NCI-H2107 treated with DMSO at 0.1 percent for 48 hours (cell line): ENCODE data around the gene TMEM184A.
"Not testable (repeated sequence)": the region's sequence is repeated elsewhere in the genome, so short reads cannot be mapped to it uniquely, and the experiment has no call there.

Experiments used
- DNase-seq: peaks from one replicate; lab custom pipeline; 2025; ENCODE audit not compliant: unreplicated experiment; lab: John Stamatoyannopoulos, UW

Gene TMEM184A

DNA sequence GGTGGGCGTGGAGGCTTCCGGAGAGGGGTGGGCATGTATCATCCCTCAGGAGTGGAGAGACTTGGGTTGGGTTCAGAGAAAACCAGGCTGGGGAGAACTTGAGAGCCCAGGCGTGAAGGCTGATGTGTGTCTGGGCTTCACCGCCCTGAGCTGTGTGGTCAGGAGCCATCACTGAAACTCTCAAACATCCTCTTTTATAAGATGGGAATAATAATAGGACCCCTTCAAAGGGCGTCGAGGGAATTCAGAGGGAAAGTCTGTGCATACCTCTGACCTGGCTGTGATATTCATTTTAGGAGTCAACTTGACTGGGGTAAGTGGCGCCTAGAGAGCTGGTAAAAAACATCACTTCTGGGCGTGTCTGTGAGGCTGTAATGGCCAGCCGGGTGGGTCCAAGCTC is 34.9 kb upstream of the TMEM184A start:
- DNase-seq, result no peak

DNA sequence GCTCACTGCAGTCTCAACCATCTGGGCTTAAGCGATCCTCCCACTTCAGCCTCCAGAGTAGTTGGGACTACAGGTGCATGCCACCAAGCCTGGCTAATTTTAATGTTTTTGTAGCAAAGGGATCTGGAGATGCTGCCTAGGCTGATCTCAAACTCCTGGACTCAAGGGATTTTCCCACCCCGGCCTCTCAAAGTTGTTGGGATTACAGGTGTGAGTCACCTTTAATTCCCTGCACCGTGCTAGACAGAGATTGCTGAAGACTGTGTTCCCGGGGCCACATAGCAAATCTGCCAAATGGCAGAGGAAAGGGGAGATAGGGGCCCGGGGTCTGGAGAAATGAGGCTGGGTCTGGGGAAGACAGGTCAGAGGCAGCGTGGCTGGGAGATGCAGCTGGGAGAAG is 34.5 kb upstream of the TMEM184A start:
- no peak for DNase-seq

- DNase-seq, result no peak
Observed at GRCh38 chr7:1588978-1589377, 33.0 kb upstream of the TMEM184A start.

GRCh38 chr7:1587738-1588137 is 31.7 kb upstream of the TMEM184A start:
- DNase-seq, result no peak

DNA sequence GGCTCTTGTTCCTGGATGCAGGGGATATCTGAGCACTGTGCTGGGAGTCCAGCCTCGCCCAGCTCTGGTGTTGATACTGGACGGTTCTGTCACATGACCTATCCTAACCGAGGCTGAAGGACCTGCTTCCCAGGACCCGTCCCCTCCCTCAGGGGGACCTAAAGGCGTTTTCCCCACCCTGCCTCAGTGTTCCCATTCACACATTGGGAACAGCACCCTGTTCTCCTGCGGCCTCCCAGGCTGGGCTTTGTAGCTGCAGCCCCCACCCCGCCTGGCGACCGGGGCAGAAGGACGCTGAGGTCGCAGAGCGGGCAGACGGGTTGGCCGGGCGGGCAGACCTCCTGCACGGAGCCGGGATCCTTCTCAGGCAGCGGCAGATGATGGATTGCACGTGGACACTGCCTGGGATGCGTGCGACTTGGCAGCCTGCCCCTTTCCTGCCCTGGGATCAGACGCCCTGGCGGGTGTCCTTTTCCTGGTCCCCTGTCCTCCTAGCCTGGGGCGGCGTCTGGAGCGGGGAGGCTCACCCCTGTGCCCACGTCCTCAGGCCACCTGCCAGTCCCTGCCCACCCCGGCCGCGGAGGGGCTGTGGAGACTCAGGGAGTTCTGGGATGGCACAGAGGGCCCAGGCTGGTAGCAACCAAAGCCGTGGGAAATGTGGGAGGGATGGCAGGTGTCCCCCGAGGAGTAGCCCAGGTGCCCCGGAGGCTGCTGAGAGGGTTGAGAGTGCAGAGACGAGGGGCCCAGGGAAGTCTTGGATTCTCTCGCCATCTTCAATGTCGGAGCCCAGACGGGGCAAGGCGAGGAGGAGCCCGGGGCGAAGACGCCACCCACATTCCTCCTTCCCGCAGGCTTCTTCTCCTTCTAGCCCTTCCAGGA is 31.1 kb upstream of the TMEM184A start:
- DNase-seq, result no peak

DNA sequence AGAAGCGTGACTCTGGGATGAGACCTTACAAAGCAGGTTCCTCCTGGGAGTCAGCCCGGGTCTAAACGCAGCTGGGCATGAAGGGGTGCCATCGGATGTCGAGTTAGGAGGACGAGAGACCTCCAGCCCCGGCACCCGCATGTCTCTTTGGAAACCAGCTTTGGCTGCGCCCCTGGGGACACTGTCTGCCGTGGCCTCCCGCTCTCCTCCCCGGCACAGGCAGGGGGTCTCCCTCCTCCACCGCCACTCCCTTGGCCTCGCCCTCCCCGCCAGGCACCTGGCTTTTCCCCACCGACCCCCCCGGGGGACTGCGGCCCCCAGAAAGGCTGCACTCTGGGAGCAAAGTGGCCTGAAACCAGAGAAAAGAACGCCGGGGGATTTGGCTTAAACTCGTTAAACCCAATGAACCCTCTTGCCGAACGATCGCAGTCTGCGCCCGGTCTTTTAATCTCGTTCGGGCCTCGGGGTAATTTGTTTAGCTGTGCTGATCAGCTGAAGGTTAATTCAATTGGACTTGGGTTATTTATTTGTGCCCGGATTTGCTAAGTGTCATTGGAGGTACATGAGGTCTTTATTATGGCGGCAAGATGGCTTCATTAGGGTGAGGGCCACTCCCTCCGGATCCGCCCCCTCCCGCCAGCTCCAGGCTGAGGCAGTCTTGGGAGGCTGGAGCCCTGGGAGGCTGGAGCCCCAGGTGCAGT is 30.3 kb upstream of the TMEM184A start:
- no peak for DNase-seq

DNA sequence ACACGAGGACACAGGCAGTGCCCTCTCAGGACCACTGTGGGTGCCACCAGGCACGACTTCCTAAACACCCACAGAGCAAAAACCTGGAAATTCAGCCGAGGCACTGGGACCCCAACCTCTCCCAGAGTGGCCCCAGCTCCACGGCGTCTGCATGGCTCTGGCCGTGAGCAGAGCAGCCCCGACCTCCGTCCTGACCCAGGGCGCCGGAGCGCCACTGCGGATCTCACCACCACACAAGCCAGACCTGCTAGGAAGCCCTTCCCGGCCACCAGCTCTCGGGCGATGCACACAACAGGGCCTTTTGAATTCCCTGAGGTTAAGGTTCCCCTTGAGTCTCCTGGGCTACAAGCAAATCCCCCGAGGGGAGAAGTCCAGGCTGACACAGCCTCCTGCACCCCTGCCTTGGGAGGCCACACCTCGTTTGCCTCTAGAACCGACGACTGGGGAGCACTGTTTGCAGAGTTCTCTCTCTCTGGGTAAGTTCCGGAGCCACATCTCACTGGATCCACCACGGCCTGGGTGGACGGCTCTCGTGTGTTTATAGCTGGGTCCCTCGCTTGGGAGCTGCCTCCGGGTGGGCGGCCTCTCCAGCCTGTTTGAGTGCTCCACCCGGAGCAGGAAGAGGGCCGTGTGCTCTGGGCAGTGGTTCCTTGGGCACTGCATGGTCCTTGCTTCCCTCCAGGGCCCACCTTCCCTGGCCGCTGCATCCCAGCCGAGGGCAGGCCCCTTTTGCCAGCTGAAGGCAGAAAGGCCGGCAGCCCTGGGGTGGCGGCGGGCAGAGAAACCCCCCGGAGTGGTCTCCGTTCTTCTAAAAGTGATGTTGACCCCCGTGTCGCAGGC is 29.4 kb upstream of the TMEM184A start:
- no peak for DNase-seq

GRCh38 chr7:1584700-1585099 is 28.7 kb upstream of the TMEM184A start:
- no peak for DNase-seq

DNA sequence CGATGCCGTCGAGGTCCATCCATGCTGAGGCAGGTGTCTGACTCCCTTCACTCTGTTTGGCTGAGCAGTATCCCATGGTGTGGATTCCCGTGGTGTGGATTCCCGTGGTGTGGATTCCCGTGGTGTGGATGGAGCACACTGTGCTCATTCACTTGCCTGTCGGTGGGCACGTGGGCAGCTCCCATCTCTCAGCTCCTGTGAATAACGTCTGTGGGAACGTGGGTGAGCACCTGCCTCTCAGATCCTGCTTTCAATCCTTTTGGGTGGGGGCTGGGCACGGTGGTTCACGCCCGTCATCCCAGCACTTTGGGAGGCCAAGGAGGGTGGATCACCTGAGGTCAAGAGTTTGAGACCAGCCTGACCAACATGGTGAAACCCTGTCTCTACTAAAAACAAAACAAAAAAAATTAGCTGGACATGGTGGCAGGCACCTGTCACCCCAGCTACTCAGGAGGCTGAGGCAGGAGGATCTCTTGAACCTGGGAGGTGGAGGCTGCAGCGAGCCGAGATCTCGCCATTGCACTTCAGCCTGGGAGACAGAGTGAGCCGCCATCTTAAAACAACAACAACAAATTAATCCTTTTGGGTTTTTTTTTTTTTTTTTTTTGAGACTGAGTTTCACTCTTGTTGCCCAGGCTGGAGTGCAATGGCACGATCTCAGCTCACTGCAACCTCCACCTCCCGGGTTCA is 27.4 kb upstream of the TMEM184A start:
- DNase-seq, result not testable (repeated sequence)

DNA sequence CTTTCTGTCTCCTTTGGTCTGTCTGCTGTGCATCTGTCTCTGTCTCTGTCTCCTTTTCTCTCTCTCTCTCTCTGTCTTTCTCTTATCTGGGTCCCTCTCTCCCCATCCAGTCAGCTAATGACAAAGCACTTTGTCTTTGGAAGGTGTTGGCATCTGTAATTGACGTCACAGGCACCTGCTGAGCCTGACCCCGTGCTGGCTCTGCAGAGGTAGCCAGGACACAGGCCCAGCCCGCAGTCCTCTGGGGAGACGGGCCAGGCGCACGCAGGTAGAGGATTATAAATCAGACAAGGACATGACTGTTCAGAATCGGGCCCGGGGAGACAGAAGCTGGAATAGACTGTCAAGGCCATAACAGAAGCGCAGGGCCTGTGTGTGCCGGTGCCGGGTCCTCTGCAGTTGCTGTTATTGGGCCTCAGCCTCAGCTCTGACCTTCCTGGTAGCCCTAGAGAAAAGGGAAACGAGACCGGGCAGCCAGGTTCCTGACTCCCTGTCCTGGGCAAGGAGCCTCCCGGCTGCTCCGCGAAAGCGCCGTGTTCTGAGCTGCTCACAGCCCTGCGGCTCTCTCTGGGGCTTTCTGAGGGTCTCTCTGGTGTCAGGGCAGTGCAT is 24.5 kb upstream of the TMEM184A start:
- DNase-seq, result no peak

GRCh38 chr7:1579481-1580421 is 23.7 kb upstream of the TMEM184A start:
- peak; percentile 26 for DNase-seq

DNA sequence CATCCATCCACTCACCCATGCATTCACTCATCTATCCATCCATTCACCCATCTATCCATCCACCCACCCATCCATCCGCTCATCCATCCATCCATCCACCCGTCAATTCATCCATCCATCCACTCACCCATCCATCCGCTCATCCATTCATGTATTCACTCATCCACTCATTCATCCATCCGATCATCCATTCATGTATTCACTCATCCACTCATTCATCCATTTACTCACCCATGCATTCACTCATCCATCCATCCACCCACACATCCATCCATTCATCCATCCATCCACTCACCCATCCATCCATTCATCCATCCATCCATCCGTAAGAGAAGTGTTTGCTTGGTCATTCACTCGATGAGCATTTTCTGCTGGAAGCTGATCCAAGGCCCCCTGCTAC is 22.5 kb upstream of the TMEM184A start:
- DNase-seq, result no peak

- DNase-seq, result no peak
Observed at GRCh38 chr7:1576521-1577253, 20.7 kb upstream of the TMEM184A start.

GRCh38 chr7:1575809-1576208 is 19.8 kb upstream of the TMEM184A start:
- DNase-seq, result no peak

DNA sequence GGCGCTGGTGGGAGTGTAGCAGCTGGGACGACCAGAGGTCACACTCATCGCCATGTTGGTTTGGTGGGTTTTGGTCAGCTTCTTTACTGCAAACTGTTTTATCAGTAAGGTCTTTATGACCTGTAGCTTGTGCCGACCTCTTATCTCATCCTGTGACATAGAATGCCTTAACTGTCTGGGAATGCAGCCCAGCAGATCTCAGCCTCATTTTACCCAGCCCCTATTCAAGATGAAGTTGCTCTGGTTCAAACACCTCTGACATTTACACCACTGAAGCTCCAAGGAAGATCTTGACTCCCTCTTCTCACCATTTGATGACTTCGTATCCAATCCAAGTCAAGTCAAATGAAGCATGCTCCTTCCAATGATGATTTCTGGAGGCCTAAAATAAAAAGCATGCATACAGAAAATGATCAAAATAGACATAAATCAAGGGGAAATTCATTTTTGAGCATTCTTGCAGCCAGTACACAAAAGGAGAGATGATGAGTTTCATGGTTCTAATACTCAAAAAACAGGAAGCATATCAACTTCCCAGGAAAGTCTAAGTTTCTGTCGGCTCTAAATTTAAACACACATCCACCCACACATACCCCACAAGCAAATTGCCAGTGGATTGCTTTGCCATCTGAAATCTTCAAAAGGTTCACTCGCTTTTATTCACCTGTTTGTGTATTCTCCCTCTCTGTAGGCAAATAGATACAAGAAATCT is 16.3 kb upstream of the TMEM184A start:
- no peak for DNase-seq

DNA sequence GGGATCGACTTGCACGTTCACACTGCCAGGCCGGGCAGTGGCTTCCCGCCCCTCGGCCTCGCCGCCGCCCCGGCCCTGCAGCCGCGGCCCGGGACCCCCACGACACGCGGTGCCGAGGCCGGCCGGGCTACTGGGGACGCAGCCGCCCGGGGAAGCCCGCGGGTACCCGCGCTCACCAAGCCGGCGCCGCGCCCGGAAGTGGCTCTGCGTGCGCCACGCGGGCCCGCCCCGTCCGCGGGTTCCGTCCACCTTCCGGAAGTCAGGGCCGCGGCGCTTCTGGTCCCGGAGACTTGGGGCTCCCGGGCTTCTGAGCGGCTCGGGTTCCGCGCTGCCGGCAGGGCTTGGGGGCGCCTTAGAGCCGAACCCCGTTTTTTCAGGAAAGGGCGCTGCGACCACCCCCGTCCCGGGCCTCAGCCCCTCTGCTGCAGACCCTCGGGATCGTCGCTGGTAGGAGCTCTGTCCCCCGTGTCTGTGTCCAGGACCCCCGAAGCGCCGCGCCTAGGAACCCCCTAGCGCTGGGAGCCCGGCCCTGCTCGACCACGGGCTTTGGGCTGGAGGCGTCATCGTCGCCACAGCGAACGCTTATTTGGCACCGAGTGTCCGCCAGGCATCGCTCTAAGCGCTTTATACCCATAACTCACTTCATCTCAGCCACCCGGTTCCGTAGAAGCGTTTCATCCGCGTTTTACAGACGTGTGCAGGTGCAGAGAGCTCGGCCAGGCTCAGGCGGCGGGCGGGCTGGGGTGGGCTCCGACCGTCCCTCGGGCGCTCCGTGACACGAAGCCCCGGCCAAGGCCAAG is 14.0 kb upstream of the TMEM184A start, which contains the start of gene PSMG3:
Gene PSMG3, minus strand, starts transcription at position 200 of the 800 bp plus-strand sequence. CDS start 693 bp downstream, outside the sequence.
- peak; percentile 71 for DNase-seq

DNA sequence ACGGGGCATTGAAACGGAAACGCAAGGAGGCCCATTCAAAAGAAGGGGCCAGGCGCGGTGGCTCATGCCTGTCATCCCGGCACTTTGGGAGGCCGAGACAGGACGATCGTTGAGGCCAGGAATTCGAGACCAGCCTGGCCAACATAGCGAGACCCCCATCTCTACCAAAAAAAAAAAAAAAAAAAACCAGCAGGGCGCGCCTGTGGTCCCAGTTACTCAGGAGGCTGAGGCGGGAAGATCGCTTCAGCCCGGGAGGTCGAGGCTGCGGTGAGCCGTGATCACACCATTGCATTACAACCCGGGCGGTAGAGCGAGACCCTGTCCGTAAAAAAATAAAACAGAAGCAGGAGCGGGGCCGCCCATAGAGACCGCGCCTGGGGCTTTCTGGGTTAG is 13.4 kb upstream of the TMEM184A start:
- no peak for DNase-seq
